K562 (cell line): ENCODE data around the gene BBC3. TPM values are rescaled to one million over a fixed set of nuclear protein-coding genes. Genes with fewer than 3 reads are reported as not detected.

Experiments used
- ARID3B ChIP-seq: fragments of 250-450 bp; sonication (Bioruptor Pico); IDR thresholded peaks from 2 replicates; pipeline ENCODE4 v1.4.0; 2020; ENCODE audit warnings: borderline replicate concordance
- CREB3 ChIP-seq: fragments of 450-650 bp; conservative IDR thresholded peaks from 2 replicates; pipeline ENCODE4 v1.6.1; 2016; ENCODE audit warnings: missing genetic modification characterization, low read depth, mild to moderate bottlenecking, missing compliant biosample characterization, moderate library complexity
- ESRRB ChIP-seq: fragments of 250-450 bp; sonication (Bioruptor Pico); IDR thresholded peaks from 2 replicates; pipeline ENCODE4 v1.5.0; 2020; ENCODE audit warnings: mild to moderate bottlenecking, moderate library complexity, borderline replicate concordance
- GTF2F1 ChIP-seq: IDR thresholded peaks from 2 replicates; pipeline ENCODE4 v1.6.1; 2011; ENCODE audit warnings: low read depth, low read length, improper control_type of control experiment
- KAT2B ChIP-seq: IDR thresholded peaks from one replicate; pipeline ENCODE4 v1.6.1; 2012; ENCODE audit warnings: low read depth, mild to moderate bottlenecking, control low read depth, inconsistent platforms, low read length, moderate library complexity
- MEF2A ChIP-seq: IDR thresholded peaks from 2 replicates; pipeline ENCODE4 v1.6.1; 2011; ENCODE audit warnings: low read depth, mild to moderate bottlenecking, low read length, moderate library complexity; ENCODE audit not compliant: control insufficient read depth
- POLR2H ChIP-seq: IDR thresholded peaks from 2 replicates; pipeline ENCODE4 v1.6.1; 2016; ENCODE audit warnings: missing genetic modification characterization, low read depth, mild to moderate bottlenecking, control low read depth, missing compliant biosample characterization, moderate library complexity
- RB1 ChIP-seq: fragments of 450-650 bp; IDR thresholded peaks from 2 replicates; pipeline ENCODE4 v1.6.1; 2017; ENCODE audit warnings: low read depth, mild to moderate bottlenecking
- SRSF1 ChIP-seq: fragments of 200-400 bp; formaldehyde crosslinking; IDR thresholded peaks from 2 replicates; pipeline ENCODE4 v1.6.1; 2017; ENCODE audit warnings: mild to moderate bottlenecking, low read depth, low read length, moderate library complexity
- TBP ChIP-seq: optimal IDR thresholded peaks from 2 replicates; pipeline ENCODE3; 2011; ENCODE audit warnings: low read depth, low read length, improper control_type of control experiment
- ZNF347 ChIP-seq: fragments of 450-650 bp; formaldehyde crosslinking; IDR thresholded peaks from 2 replicates; pipeline ENCODE4 v1.4.0; 2020; ENCODE audit warnings: low read depth, mild to moderate bottlenecking, moderate library complexity
- ZNF592 ChIP-seq: fragments of 450-650 bp; IDR thresholded peaks from 2 replicates; pipeline ENCODE4 v1.6.1; 2017; ENCODE audit warnings: antibody characterized with exemption, mild to moderate bottlenecking
- ZNF766 ChIP-seq: fragments of 200-800 bp; sonication (Bioruptor generic); conservative IDR thresholded peaks from 2 replicates; pipeline ENCODE4 v1.6.1; 2016; ENCODE audit warnings: missing genetic modification characterization, missing compliant biosample characterization
- polyA plus RNA-seq, 8 experiments: library from polyadenylated mRNA; depleted of rRNA in 4 of 8; stranded (reverse) in 5 of 8; unstranded in 3 of 8; fragments of >200 nt; fragmentation: Nextera tagmentation in 2 of 8; fragmentation: Illumina TruSeq in 1 of 8; extraction: Ambion mirVana in 2 of 8; extraction: Trizol in 1 of 8; gene quantifications; 2 replicates each; pipeline versions ENCODE4 v1.2.1 to v1.2.3, GENCODE V29; 2011 to 2014; ENCODE audit warnings: inconsistent platforms in 1 of 8, missing spikeins in 1 of 8
- total RNA-seq, 7 experiments: library from RNA; depleted of rRNA in 6 of 7; stranded (reverse); fragments of >200 nt in 6 of 7; fragmentation: Illumina TruSeq in 2 of 7; extraction: Trizol in 2 of 7; gene quantifications; 2 replicates each; pipeline versions ENCODE4 v1.2.1 to v1.2.3, GENCODE V29; 2011 to 2021; ENCODE audit warnings: low replicate concordance in 1 of 7

Gene BBC3
- total and polyA plus RNA-seq, 9 of the 15 experiments (the other 6 are each of a cell fraction or from before 2014, with no cell fraction given), result 0.15 to 30.7 (median 4.8) TPM

- peak; percentile 99 for TF ChIP-seq ZNF592
- TF ChIP-seq ESRRB (CRISPR knock-in tag), result no peak
- TF ChIP-seq ZNF766 (CRISPR knock-in tag), result peak; percentile 92
- no peak for TF ChIP-seq GTF2F1
- peak; percentile 42; the same call in 1 of the 2 replicates for TF ChIP-seq POLR2H (tag)
- TF ChIP-seq KAT2B, result no peak
- no peak for TF ChIP-seq ZNF347
- TF ChIP-seq MEF2A, result no peak
- TF ChIP-seq CREB3 (tag), result peak; percentile 86
- peak; percentile 54 for TF ChIP-seq TBP
- TF ChIP-seq SRSF1, result no peak
- TF ChIP-seq RB1, result no peak
- 0 out of 2 replicates have a peak, but pooled peaks have one; percentile 3 for TF ChIP-seq ARID3B (CRISPR knock-in tag)
These were observed 20.2 kb downstream of the BBC3 start (continued) for GRCh38 chr19:47210689-47211316.
